HEK293 (cell line): ENCODE data around the gene HOXB1.
A peak's percentile ranks its signal among the peaks of the same experiment; 100 is the strongest.

ENCODE experiments used
- CTCF ChIA-PET: fragments of 350-600 bp; formaldehyde crosslinking; extraction: SDS; loops from one replicate; lab custom pipeline; 2021; ENCODE audit warnings: antibody characterized with exemption; lab: Yijun Ruan, JAX
- POLR2A ChIA-PET: fragments of 300-600 bp; formaldehyde crosslinking; extraction: SDS; loops from one replicate; lab custom pipeline; 2020; ENCODE audit warnings: antibody characterized with exemption, inconsistent platforms; lab: Yijun Ruan, JAX
- H3K27ac ChIP-seq: fragments of 200-500 bp; sonication (Bioruptor generic); 2 replicates; pipeline ENCODE4 v1.5.1; 2014; ENCODE audit warnings: low read depth, low read length, control low read depth, inconsistent platforms; ENCODE audit errors: extremely low read depth
- H3K36me3 ChIP-seq, 2 experiments: fragments of 200-500 bp in 1 of 2; sonication (Bioruptor generic) in 1 of 2; 1 replicate in 1 of 2; 2 replicates in 1 of 2; pipeline ENCODE4 v1.5.1; 2014 to 2017; ENCODE audit warnings: inconsistent platforms in 2 of 2, low read length in 2 of 2; ENCODE audit not compliant: control insufficient read depth in 2 of 2, insufficient read depth in 1 of 2
- H3K4me1 ChIP-seq: fragments of 200-500 bp; sonication (Bioruptor generic); 2 replicates; pipeline ENCODE4 v1.5.1; 2014; ENCODE audit warnings: mild to moderate bottlenecking, low read length, inconsistent platforms; ENCODE audit not compliant: control insufficient read depth, insufficient read depth
- H3K4me3 ChIP-seq: 2 replicates; pipeline ENCODE4 v1.5.1; 2011; ENCODE audit warnings: low read depth, mild to moderate bottlenecking, control low read depth, low read length, moderate library complexity
- H3K9me3 ChIP-seq: fragments of 200-500 bp; sonication (Bioruptor generic); 2 replicates; pipeline ENCODE4 v1.5.1; 2014; ENCODE audit warnings: low read depth, low read length, inconsistent platforms; ENCODE audit not compliant: control insufficient read depth, insufficient read depth
- OSR2 ChIP-seq: fragments of 450-650 bp; formaldehyde crosslinking; IDR thresholded peaks from 2 replicates; pipeline ENCODE4 v1.5.1; 2016; ENCODE audit warnings: missing biosample characterization, missing genetic modification characterization
- PRDM1 ChIP-seq: fragments of 450-650 bp; formaldehyde crosslinking; IDR thresholded peaks from 2 replicates; pipeline ENCODE4; 2016; ENCODE audit warnings: missing biosample characterization, missing genetic modification characterization
- RBAK ChIP-seq: fragments of 450-650 bp; formaldehyde crosslinking; IDR thresholded peaks from 2 replicates; pipeline ENCODE4 v1.5.1; 2016; ENCODE audit warnings: missing biosample characterization, missing genetic modification characterization
- SALL2 ChIP-seq: fragments of 450-650 bp; formaldehyde crosslinking; IDR thresholded peaks from 2 replicates; pipeline ENCODE4 v1.5.0; 2017; ENCODE audit warnings: missing biosample characterization, mild to moderate bottlenecking, missing genetic modification characterization, borderline replicate concordance
- SP7 ChIP-seq: fragments of 450-650 bp; formaldehyde crosslinking; IDR thresholded peaks from 2 replicates; pipeline ENCODE4 v1.5.1; 2016; ENCODE audit warnings: missing biosample characterization, missing genetic modification characterization
- TCF7L2 ChIP-seq: IDR thresholded peaks from 2 replicates; pipeline ENCODE4 v1.6.1; 2011; ENCODE audit warnings: low read depth, mild to moderate bottlenecking, inconsistent platforms, low read length, moderate library complexity, borderline replicate concordance
- ZBTB17 ChIP-seq: fragments of 450-650 bp; formaldehyde crosslinking; IDR thresholded peaks from 2 replicates; pipeline ENCODE4 v1.5.1; 2016; ENCODE audit warnings: missing biosample characterization, missing genetic modification characterization
- ZBTB21 ChIP-seq: fragments of 450-650 bp; formaldehyde crosslinking; IDR thresholded peaks from 2 replicates; pipeline ENCODE4 v1.5.1; 2017; ENCODE audit warnings: missing biosample characterization, missing genetic modification characterization
- ZFHX2 ChIP-seq: fragments of 450-650 bp; formaldehyde crosslinking; conservative IDR thresholded peaks from 2 replicates; pipeline ENCODE4 v1.5.1; 2016; ENCODE audit warnings: missing biosample characterization, missing genetic modification characterization
- ZIC2 ChIP-seq: fragments of 450-650 bp; formaldehyde crosslinking; IDR thresholded peaks from 2 replicates; pipeline ENCODE4 v1.5.1; 2016; ENCODE audit warnings: missing biosample characterization, missing genetic modification characterization
- ZNF214 ChIP-seq: fragments of 450-650 bp; formaldehyde crosslinking; IDR thresholded peaks from 2 replicates; pipeline ENCODE4 v1.5.1; 2017; ENCODE audit warnings: missing biosample characterization, mild to moderate bottlenecking, missing genetic modification characterization, borderline replicate concordance
- ZNF248 ChIP-seq: fragments of 450-650 bp; formaldehyde crosslinking; IDR thresholded peaks from 2 replicates; pipeline ENCODE4 v1.5.1; 2017; ENCODE audit warnings: missing biosample characterization, missing genetic modification characterization
- ZNF341 ChIP-seq: fragments of 450-650 bp; formaldehyde crosslinking; IDR thresholded peaks from 2 replicates; pipeline ENCODE4; 2016; ENCODE audit warnings: low read depth, missing biosample characterization, missing genetic modification characterization
- ZNF391 ChIP-seq: fragments of 450-650 bp; formaldehyde crosslinking; IDR thresholded peaks from 2 replicates; pipeline ENCODE4 v1.5.1; 2016; ENCODE audit warnings: low read depth, missing biosample characterization, missing genetic modification characterization, borderline replicate concordance
- ZNF473 ChIP-seq: fragments of 450-650 bp; formaldehyde crosslinking; IDR thresholded peaks from 2 replicates; pipeline ENCODE4 v1.5.1; 2017; ENCODE audit warnings: missing biosample characterization, missing genetic modification characterization
- ZNF510 ChIP-seq: fragments of 450-650 bp; formaldehyde crosslinking; IDR thresholded peaks from 2 replicates; pipeline ENCODE4 v1.5.1; 2018; ENCODE audit warnings: mild to moderate bottlenecking, missing genetic modification characterization, missing biosample characterization; ENCODE audit not compliant: insufficient replicate concordance
- ZNF521 ChIP-seq: fragments of 450-650 bp; formaldehyde crosslinking; IDR thresholded peaks from 2 replicates; pipeline ENCODE4 v1.5.1; 2017; ENCODE audit warnings: missing biosample characterization, mild to moderate bottlenecking, missing genetic modification characterization
- ZNF558 ChIP-seq: fragments of 450-650 bp; formaldehyde crosslinking; IDR thresholded peaks from 2 replicates; pipeline ENCODE4 v1.5.1; 2016; ENCODE audit warnings: missing biosample characterization, missing genetic modification characterization
- TF ChIP-seq, protein P1 (sequence below): fragments of 450-650 bp; formaldehyde crosslinking; IDR thresholded peaks from 2 replicates; pipeline ENCODE4 v1.5.1; 2016; ENCODE audit warnings: missing biosample characterization, missing genetic modification characterization
- TF ChIP-seq, protein P2 (sequence below): fragments of 450-650 bp; formaldehyde crosslinking; IDR thresholded peaks from 2 replicates; pipeline ENCODE4 v1.5.1; 2016; ENCODE audit warnings: missing biosample characterization, missing genetic modification characterization
- TF ChIP-seq, protein P3 (sequence below): fragments of 450-650 bp; formaldehyde crosslinking; IDR thresholded peaks from 2 replicates; pipeline ENCODE4 v1.5.1; 2016; ENCODE audit warnings: missing biosample characterization, missing genetic modification characterization, low read depth
- TF ChIP-seq, protein P4 (sequence below): fragments of 450-650 bp; formaldehyde crosslinking; IDR thresholded peaks from 2 replicates; pipeline ENCODE4 v1.5.1; 2016; ENCODE audit warnings: missing biosample characterization, missing genetic modification characterization, borderline replicate concordance
- TF ChIP-seq, protein P5 (sequence below): fragments of 450-650 bp; formaldehyde crosslinking; IDR thresholded peaks from 2 replicates; pipeline ENCODE4 v1.5.1; 2016; ENCODE audit warnings: missing biosample characterization, missing genetic modification characterization

The HOXB1 gene

DNA sequence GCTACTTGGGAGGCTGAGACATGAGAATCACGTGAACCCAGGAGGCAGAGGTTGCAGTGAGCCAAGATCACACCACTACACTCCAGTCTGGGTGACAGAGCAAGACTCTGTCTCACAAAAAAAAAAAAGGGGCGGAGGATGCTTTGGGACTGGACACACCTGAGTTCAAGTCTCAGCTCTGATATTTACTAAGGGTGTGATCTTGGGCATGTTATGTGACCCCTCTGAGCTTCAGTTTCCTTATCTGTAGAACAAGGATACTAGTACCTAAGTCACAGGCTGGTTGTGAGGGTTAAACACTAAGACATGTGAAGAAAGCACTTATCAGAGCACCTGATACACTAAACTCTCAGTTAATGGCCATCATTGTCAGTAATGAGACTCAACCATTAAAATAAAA lies 25.9 kb downstream of the HOXB1 start:
- Histone ChIP-seq H3K9me3 (no peaks in the 10 kb centered on the region), H3K27ac (no peak overlapping the region; the same call in 1 of the 2 replicates), H3K4me1 (peaks cover 32% of the 10 kb centered on the region), H3K4me3 (no peak overlapping the region), H3K36me3 (no peaks in the 10 kb centered on the region)
- no peak for TF ChIP-seq PRDM1 (tag by site-specific recombination)
- TF ChIP-seq, protein P1, sequence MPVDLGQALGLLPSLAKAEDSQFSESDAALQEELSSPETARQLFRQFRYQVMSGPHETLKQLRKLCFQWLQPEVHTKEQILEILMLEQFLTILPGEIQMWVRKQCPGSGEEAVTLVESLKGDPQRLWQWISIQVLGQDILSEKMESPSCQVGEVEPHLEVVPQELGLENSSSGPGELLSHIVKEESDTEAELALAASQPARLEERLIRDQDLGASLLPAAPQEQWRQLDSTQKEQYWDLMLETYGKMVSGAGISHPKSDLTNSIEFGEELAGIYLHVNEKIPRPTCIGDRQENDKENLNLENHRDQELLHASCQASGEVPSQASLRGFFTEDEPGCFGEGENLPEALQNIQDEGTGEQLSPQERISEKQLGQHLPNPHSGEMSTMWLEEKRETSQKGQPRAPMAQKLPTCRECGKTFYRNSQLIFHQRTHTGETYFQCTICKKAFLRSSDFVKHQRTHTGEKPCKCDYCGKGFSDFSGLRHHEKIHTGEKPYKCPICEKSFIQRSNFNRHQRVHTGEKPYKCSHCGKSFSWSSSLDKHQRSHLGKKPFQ = peak; percentile 66; the same call in 1 of the 2 replicates
- ChIA-PET POLR2A (interaction anchor here (0.6 to 1.5 kb wide), 2 partner anchors 18 to 102 kb away, joined by 4 read pairs; no protein-coding TSS in a partner anchor), CTCF (interaction anchor here (0.7 to 5.0 kb wide), 10 partner anchors 8 to 153 kb away, joined by 3 to 36 read pairs (median 4); partner anchors contain the start of gene HOXB5)

DNA sequence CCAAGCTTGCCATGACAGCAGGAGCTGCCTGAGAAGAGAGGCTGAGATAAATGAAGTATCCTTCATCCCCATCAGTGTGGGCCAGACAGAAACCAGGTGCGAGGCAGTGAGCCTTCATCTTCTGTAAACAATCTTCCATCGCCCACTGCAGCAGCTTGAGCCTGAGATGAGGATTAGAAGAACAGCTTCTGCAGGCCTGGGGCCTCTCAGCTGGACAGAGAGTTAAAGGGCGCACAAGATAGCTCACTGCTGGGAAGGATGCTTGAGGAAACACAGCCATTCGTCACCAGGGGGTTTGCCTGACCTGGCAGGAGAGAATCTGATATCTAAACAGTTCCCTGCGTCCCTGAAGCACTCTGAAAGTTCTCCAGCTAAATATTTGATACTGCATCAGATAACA lies 27.1 kb downstream of the HOXB1 start:
- CTCF ChIA-PET = interaction anchor here (0.7 to 5.0 kb wide), 7 partner anchors 10 to 170 kb away, joined by 3 to 36 read pairs (median 4); partner anchors contain the start of gene HOXB5
- Histone ChIP-seq H3K36me3 (no peaks in the 10 kb centered on the region), H3K27ac (peak overlapping the region; percentile 6; the same call in 1 of the 2 replicates), H3K9me3 (no peaks in the 10 kb centered on the region), H3K4me3 (no peak overlapping the region), H3K4me1 (peaks cover 38% of the 10 kb centered on the region)
- POLR2A ChIA-PET = interaction anchor here (0.8 to 1.4 kb wide), 3 partner anchors 37 to 122 kb away, joined by 3 to 10 read pairs (median 3); partner anchors contain the start of gene HOXB9
- TF ChIP-seq ZNF341 (peak; percentile 64), ZFHX2 (tag by site-specific recombination) (peak; percentile 37), OSR2 (tag by site-specific recombination) (peak; percentile 44), RBAK (tag by site-specific recombination) (no peak), ZNF510 (no peak), ZNF558 (tag by site-specific recombination) (no peak), ZNF521 (tag by site-specific recombination) (no peak), ZNF391 (tag by site-specific recombination) (no peak), ZNF473 (no peak), TCF7L2 (0 out of 2 replicates have a peak, but pooled peaks have one; percentile 14), ZNF214 (no peak), ZBTB21 (tag by site-specific recombination) (no peak), ZBTB17 (tag by site-specific recombination) (no peak), SP7 (tag by site-specific recombination) (peak; percentile 34; the same call in 1 of the 2 replicates), ZIC2 (tag by site-specific recombination) (peak; percentile 99), SALL2 (no peak), ZNF248 (tag by site-specific recombination) (no peak)
- TF ChIP-seq, protein P2, sequence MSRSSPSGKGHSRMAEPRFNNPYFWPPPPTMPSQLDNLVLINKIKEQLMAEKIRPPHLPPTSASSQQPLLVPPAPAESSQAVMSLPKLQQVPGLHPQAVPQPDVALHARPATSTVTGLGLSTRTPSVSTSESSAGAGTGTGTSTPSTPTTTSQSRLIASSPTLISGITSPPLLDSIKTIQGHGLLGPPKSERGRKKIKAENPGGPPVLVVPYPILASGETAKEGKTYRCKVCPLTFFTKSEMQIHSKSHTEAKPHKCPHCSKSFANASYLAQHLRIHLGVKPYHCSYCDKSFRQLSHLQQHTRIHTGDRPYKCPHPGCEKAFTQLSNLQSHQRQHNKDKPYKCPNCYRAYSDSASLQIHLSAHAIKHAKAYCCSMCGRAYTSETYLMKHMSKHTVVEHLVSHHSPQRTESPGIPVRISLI (tag by site-specific recombination) = no peak
- TF ChIP-seq, protein P3, sequence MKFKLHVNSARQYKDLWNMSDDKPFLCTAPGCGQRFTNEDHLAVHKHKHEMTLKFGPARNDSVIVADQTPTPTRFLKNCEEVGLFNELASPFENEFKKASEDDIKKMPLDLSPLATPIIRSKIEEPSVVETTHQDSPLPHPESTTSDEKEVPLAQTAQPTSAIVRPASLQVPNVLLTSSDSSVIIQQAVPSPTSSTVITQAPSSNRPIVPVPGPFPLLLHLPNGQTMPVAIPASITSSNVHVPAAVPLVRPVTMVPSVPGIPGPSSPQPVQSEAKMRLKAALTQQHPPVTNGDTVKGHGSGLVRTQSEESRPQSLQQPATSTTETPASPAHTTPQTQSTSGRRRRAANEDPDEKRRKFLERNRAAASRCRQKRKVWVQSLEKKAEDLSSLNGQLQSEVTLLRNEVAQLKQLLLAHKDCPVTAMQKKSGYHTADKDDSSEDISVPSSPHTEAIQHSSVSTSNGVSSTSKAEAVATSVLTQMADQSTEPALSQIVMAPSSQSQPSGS (tag by site-specific recombination) = no peak
- TF ChIP-seq, protein P4, sequence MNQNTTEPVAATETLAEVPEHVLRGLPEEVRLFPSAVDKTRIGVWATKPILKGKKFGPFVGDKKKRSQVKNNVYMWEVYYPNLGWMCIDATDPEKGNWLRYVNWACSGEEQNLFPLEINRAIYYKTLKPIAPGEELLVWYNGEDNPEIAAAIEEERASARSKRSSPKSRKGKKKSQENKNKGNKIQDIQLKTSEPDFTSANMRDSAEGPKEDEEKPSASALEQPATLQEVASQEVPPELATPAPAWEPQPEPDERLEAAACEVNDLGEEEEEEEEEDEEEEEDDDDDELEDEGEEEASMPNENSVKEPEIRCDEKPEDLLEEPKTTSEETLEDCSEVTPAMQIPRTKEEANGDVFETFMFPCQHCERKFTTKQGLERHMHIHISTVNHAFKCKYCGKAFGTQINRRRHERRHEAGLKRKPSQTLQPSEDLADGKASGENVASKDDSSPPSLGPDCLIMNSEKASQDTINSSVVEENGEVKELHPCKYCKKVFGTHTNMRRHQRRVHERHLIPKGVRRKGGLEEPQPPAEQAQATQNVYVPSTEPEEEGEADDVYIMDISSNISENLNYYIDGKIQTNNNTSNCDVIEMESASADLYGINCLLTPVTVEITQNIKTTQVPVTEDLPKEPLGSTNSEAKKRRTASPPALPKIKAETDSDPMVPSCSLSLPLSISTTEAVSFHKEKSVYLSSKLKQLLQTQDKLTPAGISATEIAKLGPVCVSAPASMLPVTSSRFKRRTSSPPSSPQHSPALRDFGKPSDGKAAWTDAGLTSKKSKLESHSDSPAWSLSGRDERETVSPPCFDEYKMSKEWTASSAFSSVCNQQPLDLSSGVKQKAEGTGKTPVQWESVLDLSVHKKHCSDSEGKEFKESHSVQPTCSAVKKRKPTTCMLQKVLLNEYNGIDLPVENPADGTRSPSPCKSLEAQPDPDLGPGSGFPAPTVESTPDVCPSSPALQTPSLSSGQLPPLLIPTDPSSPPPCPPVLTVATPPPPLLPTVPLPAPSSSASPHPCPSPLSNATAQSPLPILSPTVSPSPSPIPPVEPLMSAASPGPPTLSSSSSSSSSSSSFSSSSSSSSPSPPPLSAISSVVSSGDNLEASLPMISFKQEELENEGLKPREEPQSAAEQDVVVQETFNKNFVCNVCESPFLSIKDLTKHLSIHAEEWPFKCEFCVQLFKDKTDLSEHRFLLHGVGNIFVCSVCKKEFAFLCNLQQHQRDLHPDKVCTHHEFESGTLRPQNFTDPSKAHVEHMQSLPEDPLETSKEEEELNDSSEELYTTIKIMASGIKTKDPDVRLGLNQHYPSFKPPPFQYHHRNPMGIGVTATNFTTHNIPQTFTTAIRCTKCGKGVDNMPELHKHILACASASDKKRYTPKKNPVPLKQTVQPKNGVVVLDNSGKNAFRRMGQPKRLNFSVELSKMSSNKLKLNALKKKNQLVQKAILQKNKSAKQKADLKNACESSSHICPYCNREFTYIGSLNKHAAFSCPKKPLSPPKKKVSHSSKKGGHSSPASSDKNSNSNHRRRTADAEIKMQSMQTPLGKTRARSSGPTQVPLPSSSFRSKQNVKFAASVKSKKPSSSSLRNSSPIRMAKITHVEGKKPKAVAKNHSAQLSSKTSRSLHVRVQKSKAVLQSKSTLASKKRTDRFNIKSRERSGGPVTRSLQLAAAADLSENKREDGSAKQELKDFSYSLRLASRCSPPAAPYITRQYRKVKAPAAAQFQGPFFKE (tag by site-specific recombination) = no peak
- TF ChIP-seq, protein P5, sequence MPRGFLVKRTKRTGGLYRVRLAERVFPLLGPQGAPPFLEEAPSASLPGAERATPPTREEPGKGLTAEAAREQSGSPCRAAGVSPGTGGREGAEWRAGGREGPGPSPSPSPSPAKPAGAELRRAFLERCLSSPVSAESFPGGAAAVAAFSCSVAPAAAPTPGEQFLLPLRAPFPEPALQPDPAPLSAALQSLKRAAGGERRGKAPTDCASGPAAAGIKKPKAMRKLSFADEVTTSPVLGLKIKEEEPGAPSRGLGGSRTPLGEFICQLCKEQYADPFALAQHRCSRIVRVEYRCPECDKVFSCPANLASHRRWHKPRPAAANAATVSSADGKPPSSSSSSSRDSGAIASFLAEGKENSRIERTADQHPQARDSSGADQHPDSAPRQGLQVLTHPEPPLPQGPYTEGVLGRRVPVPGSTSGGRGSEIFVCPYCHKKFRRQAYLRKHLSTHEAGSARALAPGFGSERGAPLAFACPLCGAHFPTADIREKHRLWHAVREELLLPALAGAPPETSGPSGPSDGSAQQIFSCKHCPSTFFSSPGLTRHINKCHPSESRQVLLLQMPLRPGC (tag by site-specific recombination) = no peak
